ENCODE results near the gene LAPTM5.

Gene LAPTM5

DNA sequence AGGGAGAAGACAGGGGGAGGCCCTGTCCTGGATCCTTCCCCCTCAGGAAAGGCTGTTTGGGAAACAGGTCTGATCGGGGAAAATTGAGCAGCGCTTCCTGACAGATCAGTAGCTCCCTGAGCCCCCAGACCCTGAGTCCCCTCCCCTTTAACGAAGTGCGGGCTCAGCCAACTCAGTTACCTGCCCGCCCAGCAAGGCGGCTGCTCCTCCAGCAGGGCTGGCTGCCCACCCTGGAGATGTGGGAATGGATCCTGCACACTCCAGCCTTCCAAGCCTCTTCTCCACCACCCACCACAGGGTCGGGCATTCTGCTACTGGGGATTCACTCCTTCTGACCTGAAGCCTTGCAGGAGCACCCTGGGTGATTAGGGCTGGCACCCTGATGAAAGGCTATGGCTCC, 27.6 kb upstream of the LAPTM5 start:
- H3K36me3 ChIP-seq = no peaks in the 10 kb centered on the region
- H3K27ac ChIP-seq = no peak overlapping the region
- TF ChIP-seq, protein P1, sequence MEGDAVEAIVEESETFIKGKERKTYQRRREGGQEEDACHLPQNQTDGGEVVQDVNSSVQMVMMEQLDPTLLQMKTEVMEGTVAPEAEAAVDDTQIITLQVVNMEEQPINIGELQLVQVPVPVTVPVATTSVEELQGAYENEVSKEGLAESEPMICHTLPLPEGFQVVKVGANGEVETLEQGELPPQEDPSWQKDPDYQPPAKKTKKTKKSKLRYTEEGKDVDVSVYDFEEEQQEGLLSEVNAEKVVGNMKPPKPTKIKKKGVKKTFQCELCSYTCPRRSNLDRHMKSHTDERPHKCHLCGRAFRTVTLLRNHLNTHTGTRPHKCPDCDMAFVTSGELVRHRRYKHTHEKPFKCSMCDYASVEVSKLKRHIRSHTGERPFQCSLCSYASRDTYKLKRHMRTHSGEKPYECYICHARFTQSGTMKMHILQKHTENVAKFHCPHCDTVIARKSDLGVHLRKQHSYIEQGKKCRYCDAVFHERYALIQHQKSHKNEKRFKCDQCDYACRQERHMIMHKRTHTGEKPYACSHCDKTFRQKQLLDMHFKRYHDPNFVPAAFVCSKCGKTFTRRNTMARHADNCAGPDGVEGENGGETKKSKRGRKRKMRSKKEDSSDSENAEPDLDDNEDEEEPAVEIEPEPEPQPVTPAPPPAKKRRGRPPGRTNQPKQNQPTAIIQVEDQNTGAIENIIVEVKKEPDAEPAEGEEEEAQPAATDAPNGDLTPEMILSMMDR (IDR thresholded peaks at IDR 0.05) = no peak
- H3K4me1 ChIP-seq = peaks cover 0 to 8% (median 0%) of the 10 kb centered on the region in 4 donors
- DNase-seq = no peak
- H3K9me3 ChIP-seq = no peaks in the 10 kb centered on the region
- H3K4me3 ChIP-seq = no peak overlapping the region
- peaks cover 0 to 59% of the 10 kb centered on the region in 2 donors for H3K27me3 ChIP-seq
- intact Hi-C loops (cut with DNase I; ENCODE audit: low total_unique reads) = no loop called here

DNA sequence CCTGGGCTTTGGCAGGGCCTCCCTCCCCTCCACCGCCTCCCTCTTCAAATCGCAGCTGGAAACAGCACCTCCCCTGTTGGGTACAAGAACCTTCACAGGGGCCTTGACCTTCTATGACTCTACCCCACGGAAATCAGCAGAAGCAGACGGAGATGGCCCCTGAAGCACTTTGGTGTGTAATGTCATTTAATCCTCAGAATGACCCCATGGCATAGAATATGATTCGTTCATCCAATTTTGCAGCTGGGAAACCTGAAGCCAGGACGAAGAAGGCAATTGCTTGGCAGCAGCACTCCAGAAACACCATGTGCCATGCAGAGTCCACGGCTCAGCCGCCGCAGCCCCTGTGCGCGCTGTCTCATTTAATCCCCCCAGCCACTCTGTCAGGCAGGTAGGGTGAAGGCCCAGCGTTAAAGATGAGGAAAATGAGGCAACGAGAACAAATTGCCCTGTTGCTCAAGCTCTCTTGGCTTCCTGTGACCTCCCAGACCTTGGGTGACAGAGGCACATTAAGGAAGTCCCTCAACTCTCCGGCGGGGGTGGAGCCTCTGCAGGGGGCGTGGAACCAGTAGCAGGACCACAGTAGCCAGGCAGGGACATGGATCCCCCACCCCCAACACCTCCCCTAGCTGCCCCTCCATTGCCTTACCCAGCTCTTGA, 25.8 kb upstream of the LAPTM5 start:
- TF ChIP-seq, protein P1 (IDR thresholded peaks at IDR 0.05) = no peak
- Histone ChIP-seq H3K36me3 (no peaks in the 10 kb centered on the region), H3K4me3 (no peak overlapping the region), H3K27me3 (peaks cover 0 to 46% of the 10 kb centered on the region in 2 donors), H3K9me3 (no peaks in the 10 kb centered on the region), H3K4me1 (peaks cover 0 to 8% (median 0%) of the 10 kb centered on the region in 4 donors), H3K27ac (no peak overlapping the region)
- peak; percentile 62 to 80 for DNase-seq
- intact Hi-C loops (cut with DNase I; ENCODE audit: low total_unique reads) = no loop called here

GRCh38 chr1:30782361-30783255, 25.0 kb upstream of the LAPTM5 start:
- Histone ChIP-seq H3K4me3 (no peak overlapping the region), H3K36me3 (no peaks in the 10 kb centered on the region), H3K27ac (no peak overlapping the region), H3K4me1 (peaks cover 0 to 8% (median 0%) of the 10 kb centered on the region in 4 donors), H3K9me3 (no peaks in the 10 kb centered on the region), H3K27me3 (peaks cover 0 to 39% of the 10 kb centered on the region in 2 donors)
- TF ChIP-seq, protein P1 (IDR thresholded peaks at IDR 0.05) = peak; percentile 73 to 75
- DNase-seq = peak; percentile 47 to 79
- intact Hi-C loops (cut with DNase I; ENCODE audit: low total_unique reads) = loop anchor here (1.0 kb wide), 1 partner anchor 129 kb away; no protein-coding TSS in a partner anchor

DNA sequence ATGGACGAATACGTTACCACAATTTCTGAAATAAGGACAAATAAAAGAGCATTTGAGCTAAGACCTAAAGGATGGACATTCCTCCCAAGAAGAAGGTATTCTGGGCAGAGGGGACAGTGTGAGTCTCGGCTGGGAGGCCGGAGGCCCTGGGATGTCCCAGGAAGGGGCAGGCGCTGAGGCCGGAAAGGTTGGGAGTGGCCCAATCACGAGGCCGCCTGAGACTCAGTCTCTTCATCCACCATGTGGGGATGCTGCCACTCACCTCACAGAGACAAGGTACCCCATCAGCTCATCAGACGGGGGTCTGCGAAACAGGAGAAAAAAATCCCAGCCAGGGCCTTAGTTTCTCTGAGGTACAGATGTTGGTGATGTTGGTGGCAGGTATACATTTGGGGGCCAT, 24.3 kb upstream of the LAPTM5 start:
- Histone ChIP-seq H3K27ac (no peak overlapping the region), H3K4me1 (peaks cover 0 to 8% (median 0%) of the 10 kb centered on the region in 4 donors), H3K27me3 (peaks cover 0 to 35% of the 10 kb centered on the region in 2 donors), H3K9me3 (no peaks in the 10 kb centered on the region), H3K4me3 (no peak overlapping the region), H3K36me3 (no peaks in the 10 kb centered on the region)
- intact Hi-C loops (cut with DNase I; ENCODE audit: low total_unique reads) = loop anchor here (1.0 kb wide), 1 partner anchor 129 kb away; no protein-coding TSS in a partner anchor
- TF ChIP-seq, protein P1 (IDR thresholded peaks at IDR 0.05) = no peak
- DNase-seq = no peak

DNA sequence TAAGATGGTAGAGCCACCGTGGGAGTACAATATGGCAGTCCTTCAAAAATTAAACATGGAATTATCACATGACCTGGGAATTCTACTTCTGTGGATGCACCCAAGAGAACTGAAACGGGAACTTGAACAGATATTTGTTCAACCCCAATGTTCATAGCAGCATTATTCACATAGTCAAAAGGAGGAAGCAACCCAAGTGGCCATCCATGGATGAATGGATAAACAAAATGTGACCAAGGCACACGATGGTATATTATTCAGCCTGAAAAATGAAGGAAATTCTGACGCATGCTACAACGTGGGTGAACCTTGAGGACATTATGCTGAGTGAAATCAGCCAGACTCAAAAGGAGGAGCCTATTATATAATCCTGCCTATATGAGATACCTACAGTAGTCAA, 22.8 kb upstream of the LAPTM5 start:
- TF ChIP-seq, protein P1 (IDR thresholded peaks at IDR 0.05) = no peak
- Histone ChIP-seq H3K9me3 (no peaks in the 10 kb centered on the region), H3K36me3 (no peaks in the 10 kb centered on the region), H3K27ac (no peak overlapping the region), H3K4me3 (no peak overlapping the region), H3K4me1 (peaks cover 0 to 8% (median 0%) of the 10 kb centered on the region in 4 donors), H3K27me3 (peaks cover 0 to 28% of the 10 kb centered on the region in 2 donors)
- DNase-seq = no peak
- intact Hi-C loops (cut with DNase I; ENCODE audit: low total_unique reads) = no loop called here
